Measurements from ENCODE around the gene ALPI. TPM values are rescaled to one million over a fixed set of nuclear protein-coding genes. Genes with fewer than 3 reads are reported as not detected.
"Not testable (repeated sequence)": the region's sequence is repeated elsewhere in the genome, so short reads cannot be mapped to it uniquely, and the experiment has no call there.

Gene ALPI
- total RNA-seq, 1 donor from 2014 or later: not detected

- peak; percentile 92 for DNase-seq (ENCODE audit: low spot score)
- intact Hi-C loops (cut with DNase I): loop anchor here (2.0 kb wide), 1 partner anchor 534 kb away; no protein-coding TSS in a partner anchor
These were observed 15.5 kb upstream of the ALPI start for GRCh38 chr2:232440220-232441018.

GRCh38 chr2:232441147-232441651 lies 14.8 kb upstream of the ALPI start:
- peak; percentile 60 for DNase-seq (ENCODE audit: low spot score)
- intact Hi-C loops (cut with DNase I): loop anchor here (2.0 kb wide), 1 partner anchor 534 kb away; no protein-coding TSS in a partner anchor

- intact Hi-C loops (cut with DNase I): loop anchor here (2.0 kb wide), 1 partner anchor 535 kb away; no protein-coding TSS in a partner anchor
- DNase-seq (ENCODE audit: low spot score): peak; percentile 54
These were observed 14.0 kb upstream of the ALPI start for GRCh38 chr2:232441922-232442321.

GRCh38 chr2:232442431-232442830 lies 13.5 kb upstream of the ALPI start:
- intact Hi-C loops (cut with DNase I): not testable (repeated sequence)
- DNase-seq (ENCODE audit: low spot score): peak; percentile 50

- DNase-seq (ENCODE audit: low spot score); intact Hi-C loops (cut with DNase I): not testable (repeated sequence)
These were observed 12.9 kb upstream of the ALPI start for GRCh38 chr2:232443047-232443446.

GRCh38 chr2:232443669-232444408 lies 12.1 kb upstream of the ALPI start:
- DNase-seq (ENCODE audit: low spot score); intact Hi-C loops (cut with DNase I): not testable (repeated sequence)

- DNase-seq (ENCODE audit: low spot score): no peak
- intact Hi-C loops (cut with DNase I): no loop called here
These were observed 11.4 kb upstream of the ALPI start for GRCh38 chr2:232444409-232445148.

- intact Hi-C loops (cut with DNase I); DNase-seq (ENCODE audit: low spot score): not testable (repeated sequence)
These were observed 10.6 kb upstream of the ALPI start for GRCh38 chr2:232445149-232445885.

- intact Hi-C loops (cut with DNase I): loop anchor here (2.0 kb wide), 1 partner anchor 76 kb away; no protein-coding TSS in a partner anchor
These were observed 9.6 kb upstream of the ALPI start for GRCh38 chr2:232446266-232446777.

GRCh38 chr2:232447091-232447620 lies 8.8 kb upstream of the ALPI start:
- DNase-seq (ENCODE audit: low spot score): no peak
- intact Hi-C loops (cut with DNase I): loop anchor here (2.0 kb wide), 1 partner anchor 76 kb away; no protein-coding TSS in a partner anchor

More at GRCh38 chr2:232446266-232446777, 9.6 kb upstream of the ALPI start:
- not testable (repeated sequence) for DNase-seq (ENCODE audit: low spot score)

- no peak for DNase-seq (ENCODE audit: low spot score)
- intact Hi-C loops (cut with DNase I): loop anchor here (2.0 kb wide), 1 partner anchor 75 kb away; no protein-coding TSS in a partner anchor
These were observed 8.2 kb upstream of the ALPI start for GRCh38 chr2:232447638-232448303.

GRCh38 chr2:232448304-232448690 lies 7.7 kb upstream of the ALPI start:
- intact Hi-C loops (cut with DNase I): no loop called here
- no peak for DNase-seq (ENCODE audit: low spot score)

- intact Hi-C loops (cut with DNase I): no loop called here
- peak; percentile 62 for DNase-seq (ENCODE audit: low spot score)
These were observed 6.0 kb upstream of the ALPI start for GRCh38 chr2:232449964-232450363.

GRCh38 chr2:232451645-232452044 lies 4.3 kb upstream of the ALPI start:
- intact Hi-C loops (cut with DNase I): not testable (repeated sequence)
- DNase-seq (ENCODE audit: low spot score): peak; percentile 29

GRCh38 chr2:232454630-232455029 lies 1.3 kb upstream of the ALPI start:
- intact Hi-C loops (cut with DNase I): no loop called here
- peak; percentile 31 for DNase-seq (ENCODE audit: low spot score)

- intact Hi-C loops (cut with DNase I): no loop called here
- DNase-seq (ENCODE audit: low spot score): peak; percentile 44
These were observed 555 bp downstream of the ALPI start for GRCh38 chr2:232456296-232457120.
